NB4 (cell line): ENCODE data around the gene DEFB132.

ENCODE experiments used
- POLR2A ChIP-seq: IDR thresholded peaks from 2 replicates; pipeline ENCODE4 v1.6.1; 2011; ENCODE audit warnings: mild to moderate bottlenecking; ENCODE audit not compliant: insufficient read length; ENCODE audit errors: extremely low read depth
- TF ChIP-seq, protein P1 (sequence below): IDR thresholded peaks from one replicate; pipeline ENCODE4 v1.5.1; 2012; ENCODE audit warnings: low read depth, low read length
- TF ChIP-seq, protein P2 (sequence below): IDR thresholded peaks from 2 replicates; pipeline ENCODE4 v1.6.1; 2011; ENCODE audit warnings: low read depth, low read length

DNA sequence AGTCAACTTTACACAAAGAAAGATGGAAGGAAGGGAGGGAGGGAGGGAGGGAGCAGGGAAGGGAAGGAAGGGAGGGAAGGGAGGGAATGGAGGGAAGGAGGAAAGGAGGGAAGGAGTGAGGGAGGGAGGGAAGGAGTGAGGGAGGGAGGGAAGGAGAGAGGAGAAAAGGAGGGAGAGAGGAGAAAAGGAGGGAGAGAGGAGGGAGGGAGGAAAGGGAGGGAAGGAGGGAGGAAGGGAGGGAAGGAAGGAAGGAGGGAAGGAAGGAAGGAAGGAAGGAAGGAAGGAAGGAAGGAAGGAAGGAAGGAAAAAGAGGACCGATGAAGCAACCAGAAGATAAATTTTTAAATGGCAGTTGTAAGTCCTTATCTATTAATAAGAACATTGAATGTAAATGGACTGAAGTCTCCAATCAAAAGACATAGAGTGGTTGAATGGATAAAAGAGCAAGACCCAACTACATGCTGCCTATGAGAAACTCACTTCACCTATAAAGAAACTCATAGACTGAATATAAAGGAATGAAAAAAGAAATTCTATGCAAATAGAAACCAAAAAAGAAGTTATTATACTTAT, 36.2 kb upstream of the DEFB132 start:
- TF ChIP-seq, protein P1, sequence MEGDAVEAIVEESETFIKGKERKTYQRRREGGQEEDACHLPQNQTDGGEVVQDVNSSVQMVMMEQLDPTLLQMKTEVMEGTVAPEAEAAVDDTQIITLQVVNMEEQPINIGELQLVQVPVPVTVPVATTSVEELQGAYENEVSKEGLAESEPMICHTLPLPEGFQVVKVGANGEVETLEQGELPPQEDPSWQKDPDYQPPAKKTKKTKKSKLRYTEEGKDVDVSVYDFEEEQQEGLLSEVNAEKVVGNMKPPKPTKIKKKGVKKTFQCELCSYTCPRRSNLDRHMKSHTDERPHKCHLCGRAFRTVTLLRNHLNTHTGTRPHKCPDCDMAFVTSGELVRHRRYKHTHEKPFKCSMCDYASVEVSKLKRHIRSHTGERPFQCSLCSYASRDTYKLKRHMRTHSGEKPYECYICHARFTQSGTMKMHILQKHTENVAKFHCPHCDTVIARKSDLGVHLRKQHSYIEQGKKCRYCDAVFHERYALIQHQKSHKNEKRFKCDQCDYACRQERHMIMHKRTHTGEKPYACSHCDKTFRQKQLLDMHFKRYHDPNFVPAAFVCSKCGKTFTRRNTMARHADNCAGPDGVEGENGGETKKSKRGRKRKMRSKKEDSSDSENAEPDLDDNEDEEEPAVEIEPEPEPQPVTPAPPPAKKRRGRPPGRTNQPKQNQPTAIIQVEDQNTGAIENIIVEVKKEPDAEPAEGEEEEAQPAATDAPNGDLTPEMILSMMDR = no peak
- TF ChIP-seq POLR2A = no peak
- TF ChIP-seq, protein P2, sequence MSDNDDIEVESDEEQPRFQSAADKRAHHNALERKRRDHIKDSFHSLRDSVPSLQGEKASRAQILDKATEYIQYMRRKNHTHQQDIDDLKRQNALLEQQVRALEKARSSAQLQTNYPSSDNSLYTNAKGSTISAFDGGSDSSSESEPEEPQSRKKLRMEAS = no peak
